SK-N-SH treated with all-trans-retinoic acid at 6 μM for 48 hours (cell line): ENCODE results near the gene AMOTL2.

Source experiments
- ATAC-seq: fragments of 200-7000 bp; cut with Tn5 transposase; 3 replicates; pipeline ENCODE4 v1.9.1; 2020; ENCODE audit warnings: mild to moderate bottlenecking, moderate library complexity
- ARNTL ChIP-seq: fragments of 450-650 bp; formaldehyde crosslinking; IDR thresholded peaks from 2 replicates; pipeline ENCODE4 v1.5.0; 2020; ENCODE audit warnings: low read depth, mild to moderate bottlenecking, moderate library complexity, borderline replicate concordance
- BACH2 ChIP-seq: fragments of 250-450 bp; sonication (Bioruptor Pico); IDR thresholded peaks from 2 replicates; pipeline ENCODE4 v1.9.0; 2021; ENCODE audit warnings: mild to moderate bottlenecking, borderline replicate concordance
- CREB5 ChIP-seq: fragments of 250-450 bp; sonication (Bioruptor Pico); IDR thresholded peaks from 2 replicates; pipeline ENCODE4 v1.5.1; 2020; ENCODE audit warnings: low read depth, mild to moderate bottlenecking, moderate library complexity
- CSDC2 ChIP-seq: fragments of 250-450 bp; sonication (Bioruptor Pico); IDR thresholded peaks from 2 replicates; pipeline ENCODE4 v1.5.0; 2020; ENCODE audit warnings: mild to moderate bottlenecking, moderate library complexity
- GLIS3 ChIP-seq: fragments of 250-450 bp; sonication (Bioruptor Pico); IDR thresholded peaks from 2 replicates; pipeline ENCODE4 v1.5.0; 2020; ENCODE audit warnings: mild to moderate bottlenecking, moderate library complexity
- ISL1 ChIP-seq: fragments of 250-450 bp; sonication (Bioruptor Pico); IDR thresholded peaks from 2 replicates; pipeline ENCODE4 v2.1.2; 2022; ENCODE audit warnings: mild to moderate bottlenecking, moderate library complexity
- OSR1 ChIP-seq: fragments of 250-450 bp; sonication (Bioruptor Pico); IDR thresholded peaks from 2 replicates; pipeline ENCODE4 v1.8.0; 2022; ENCODE audit warnings: moderate library complexity, mild to moderate bottlenecking, inconsistent platforms
- PATZ1 ChIP-seq: fragments of 250-450 bp; sonication (Bioruptor Pico); IDR thresholded peaks from 2 replicates; pipeline ENCODE4 v1.8.0; 2020; ENCODE audit warnings: mild to moderate bottlenecking, moderate library complexity, borderline replicate concordance
- PPARA ChIP-seq: fragments of 250-450 bp; sonication (Bioruptor Pico); IDR thresholded peaks from 2 replicates; pipeline ENCODE4 v1.5.0; 2020; ENCODE audit warnings: mild to moderate bottlenecking, borderline replicate concordance
- RARB ChIP-seq: fragments of 250-450 bp; sonication (Bioruptor Pico); IDR thresholded peaks from 2 replicates; pipeline ENCODE4 v1.8.0; 2021; ENCODE audit warnings: mild to moderate bottlenecking, moderate library complexity
- SNAI2 ChIP-seq: fragments of 250-450 bp; sonication (Bioruptor Pico); IDR thresholded peaks from 2 replicates; pipeline ENCODE4 v1.5.0; 2020; ENCODE audit warnings: mild to moderate bottlenecking, moderate library complexity
- TOX ChIP-seq: fragments of 250-450 bp; sonication (Bioruptor Pico); IDR thresholded peaks from 2 replicates; pipeline ENCODE4 v1.8.0; 2021; ENCODE audit warnings: mild to moderate bottlenecking, moderate library complexity, borderline replicate concordance
- TSHZ2 ChIP-seq: fragments of 250-450 bp; sonication (Bioruptor Pico); IDR thresholded peaks from 2 replicates; pipeline ENCODE4 v1.5.0; 2020; ENCODE audit warnings: mild to moderate bottlenecking, moderate library complexity
- ZFP3 ChIP-seq: fragments of 250-450 bp; sonication (Bioruptor Pico); IDR thresholded peaks from 2 replicates; pipeline ENCODE4 v1.5.0; 2020; ENCODE audit warnings: mild to moderate bottlenecking, moderate library complexity
- ZFP30 ChIP-seq: fragments of 450-650 bp; formaldehyde crosslinking; IDR thresholded peaks from 2 replicates; pipeline ENCODE4 v1.5.0; 2022; ENCODE audit warnings: mild to moderate bottlenecking, moderate library complexity
- ZNF565 ChIP-seq: fragments of 450-650 bp; formaldehyde crosslinking; conservative IDR thresholded peaks from 2 replicates; pipeline ENCODE4 v1.5.0; 2020; ENCODE audit warnings: low read depth, mild to moderate bottlenecking, moderate library complexity
- ZNF70 ChIP-seq: fragments of 450-650 bp; formaldehyde crosslinking; IDR thresholded peaks from 2 replicates; pipeline ENCODE4 v1.5.0; 2020; ENCODE audit warnings: mild to moderate bottlenecking, moderate library complexity
- TF ChIP-seq, protein P1 (sequence below): fragments of 250-450 bp; sonication (Bioruptor Pico); IDR thresholded peaks from 2 replicates; pipeline ENCODE4 v1.5.1; 2021; ENCODE audit warnings: mild to moderate bottlenecking, moderate library complexity

Gene AMOTL2

DNA sequence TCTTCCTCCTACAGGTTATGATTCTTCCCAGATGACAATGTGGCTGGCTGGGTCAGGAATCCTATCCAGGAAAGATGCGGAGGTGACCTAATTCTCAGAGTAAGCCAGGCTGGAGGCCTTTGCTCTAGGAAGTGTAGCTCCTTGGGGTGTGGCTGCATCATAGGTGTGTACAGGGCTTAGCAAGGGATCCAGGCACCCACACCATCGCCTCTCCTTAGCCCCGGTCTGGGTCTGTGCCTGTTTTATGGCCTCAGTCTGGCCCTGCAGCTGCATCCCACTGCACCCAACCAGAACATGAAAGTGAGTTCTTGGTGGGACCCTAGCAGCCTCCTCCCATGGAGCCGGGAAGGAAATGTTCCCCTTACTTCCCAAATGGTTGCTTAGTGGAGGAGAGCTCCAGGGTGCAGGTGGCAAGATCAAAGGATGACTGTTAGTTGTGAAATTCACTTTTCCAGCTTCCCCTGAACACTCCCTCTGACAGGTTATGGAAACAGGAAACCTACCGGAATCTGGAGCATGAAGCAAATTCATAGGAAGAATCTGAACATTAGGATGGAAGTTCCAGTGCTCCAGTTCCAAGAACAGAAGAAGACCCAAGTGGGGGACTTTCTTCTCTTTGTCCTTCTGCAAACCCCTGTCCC lies 2.7 kb upstream of the AMOTL2 start (continued):
- no peak for TF ChIP-seq ARNTL
- no peak for TF ChIP-seq ISL1 (CRISPR knock-in tag)

DNA sequence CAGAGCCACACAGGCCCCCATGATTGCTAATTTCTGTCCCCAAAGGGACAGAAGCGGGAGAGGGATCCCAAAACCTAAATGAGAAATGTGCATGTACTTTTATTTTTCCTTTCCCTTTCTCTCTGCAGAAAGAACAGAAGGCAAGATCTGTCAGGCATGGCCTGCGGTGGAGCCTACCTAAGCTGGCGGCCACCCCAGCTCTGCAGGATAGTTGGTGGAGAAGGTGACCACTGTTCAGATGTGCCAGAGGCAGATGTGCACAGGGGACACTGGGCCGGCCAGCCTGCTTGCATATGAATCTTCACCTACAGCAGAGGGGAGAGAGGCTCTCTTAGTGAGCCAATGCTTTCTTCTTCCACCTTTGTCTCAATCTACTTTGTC lies 2.1 kb upstream of the AMOTL2 start:
- ATAC-seq = no peak
- TF ChIP-seq BACH2 = no peak
- no peak for TF ChIP-seq OSR1 (CRISPR knock-in tag)
- no peak for TF ChIP-seq CREB5 (CRISPR knock-in tag)
- TF ChIP-seq ZFP30 (CRISPR knock-in tag) = no peak
- no peak for TF ChIP-seq ZNF565 (CRISPR knock-in tag)
- TF ChIP-seq TSHZ2 (CRISPR knock-in tag) = no peak
- TF ChIP-seq RARB = no peak
- TF ChIP-seq GLIS3 (CRISPR knock-in tag) = no peak
- no peak for TF ChIP-seq PATZ1 (CRISPR knock-in tag)
- no peak for TF ChIP-seq ZNF70 (CRISPR knock-in tag)
- no peak for TF ChIP-seq CSDC2
- no peak for TF ChIP-seq ARNTL
- TF ChIP-seq PPARA = no peak
- TF ChIP-seq TOX (CRISPR knock-in tag) = no peak
- TF ChIP-seq, protein P1, sequence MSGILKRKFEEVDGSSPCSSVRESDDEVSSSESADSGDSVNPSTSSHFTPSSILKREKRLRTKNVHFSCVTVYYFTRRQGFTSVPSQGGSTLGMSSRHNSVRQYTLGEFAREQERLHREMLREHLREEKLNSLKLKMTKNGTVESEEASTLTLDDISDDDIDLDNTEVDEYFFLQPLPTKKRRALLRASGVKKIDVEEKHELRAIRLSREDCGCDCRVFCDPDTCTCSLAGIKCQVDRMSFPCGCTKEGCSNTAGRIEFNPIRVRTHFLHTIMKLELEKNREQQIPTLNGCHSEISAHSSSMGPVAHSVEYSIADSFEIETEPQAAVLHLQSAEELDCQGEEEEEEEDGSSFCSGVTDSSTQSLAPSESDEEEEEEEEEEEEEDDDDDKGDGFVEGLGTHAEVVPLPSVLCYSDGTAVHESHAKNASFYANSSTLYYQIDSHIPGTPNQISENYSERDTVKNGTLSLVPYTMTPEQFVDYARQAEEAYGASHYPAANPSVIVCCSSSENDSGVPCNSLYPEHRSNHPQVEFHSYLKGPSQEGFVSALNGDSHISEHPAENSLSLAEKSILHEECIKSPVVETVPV (CRISPR knock-in tag) = no peak

DNA sequence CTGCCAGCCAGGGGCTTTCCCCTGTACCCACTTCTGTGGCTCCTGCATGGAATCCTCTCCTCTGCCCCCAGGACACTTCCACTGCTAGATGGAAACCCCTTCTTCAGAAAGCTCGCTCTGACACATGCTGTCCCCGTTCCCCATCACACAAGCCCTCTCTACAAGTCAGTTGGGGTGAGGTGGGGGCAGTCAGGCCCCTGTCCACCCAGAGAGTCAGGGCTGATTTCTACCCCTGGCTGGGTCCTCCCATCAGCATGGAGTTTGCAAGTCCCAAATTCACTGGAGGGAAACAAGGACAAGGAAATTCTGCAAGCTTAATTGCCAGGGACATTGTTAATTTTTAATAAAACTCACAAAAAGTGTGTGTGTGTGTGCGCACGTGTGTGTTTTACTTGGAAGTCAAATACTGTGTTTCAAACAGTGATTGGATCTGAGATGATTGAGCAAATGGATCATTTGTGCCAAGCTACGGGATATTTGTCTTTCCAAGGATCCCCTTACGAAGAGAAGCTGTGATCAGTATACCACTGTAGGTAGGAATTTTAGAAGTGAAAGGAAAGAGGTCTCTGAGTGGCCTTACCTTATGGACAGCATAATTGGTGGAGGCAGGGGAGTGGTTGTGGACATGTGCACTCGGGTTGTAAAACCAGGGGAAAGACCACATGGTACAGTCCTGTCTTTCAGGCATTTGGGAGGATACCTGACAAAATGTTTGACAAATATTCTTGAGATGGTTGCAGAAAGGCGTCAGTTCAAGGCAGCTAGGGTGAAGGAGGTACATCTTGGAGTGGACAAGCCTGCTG lies 1.5 kb upstream of the AMOTL2 start:
- ATAC-seq = no peak
- no peak for TF ChIP-seq SNAI2 (CRISPR knock-in tag)
- TF ChIP-seq ARNTL = no peak
- TF ChIP-seq, protein P1 (CRISPR knock-in tag) = no peak
- TF ChIP-seq ZFP3 (CRISPR knock-in tag) = no peak
